PC-3 (cell line): ENCODE results near the gene SUGCT.

Experiments used
- EZH2 ChIP-seq: fragments of 300-600 bp; sonication (generic); IDR thresholded peaks from one replicate; pipeline ENCODE4 v1.6.1; 2017; ENCODE audit warnings: antibody characterized with exemption, mild to moderate bottlenecking, low read length; ENCODE audit not compliant: unreplicated experiment
- TF ChIP-seq, protein P1 (sequence below): fragments of 300-600 bp; sonication (generic); conservative IDR thresholded peaks from 2 replicates; pipeline ENCODE4 v1.5.1; 2017; ENCODE audit warnings: antibody characterized with exemption, low read depth, mild to moderate bottlenecking, low read length

DNA sequence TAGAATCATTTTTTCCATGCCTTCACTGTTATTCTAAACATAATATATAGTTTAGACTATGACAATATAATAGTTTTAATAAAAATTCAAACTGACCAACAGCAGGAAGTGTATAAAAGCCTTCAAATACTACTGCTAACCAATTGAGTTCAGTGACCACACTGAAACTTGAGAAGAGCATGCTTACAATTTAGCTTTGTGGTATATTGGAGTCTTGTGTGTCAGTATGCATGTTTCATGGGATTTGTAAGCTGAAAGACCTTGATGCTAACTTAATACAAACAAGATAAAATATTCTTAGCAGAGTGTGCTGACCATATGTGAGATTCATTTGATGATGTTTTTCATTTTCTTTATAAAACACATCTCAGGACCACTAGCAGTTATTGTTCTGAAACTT lies 395.5 kb downstream of the SUGCT start:
- TF ChIP-seq EZH2, result no peak
- TF ChIP-seq, protein P1, sequence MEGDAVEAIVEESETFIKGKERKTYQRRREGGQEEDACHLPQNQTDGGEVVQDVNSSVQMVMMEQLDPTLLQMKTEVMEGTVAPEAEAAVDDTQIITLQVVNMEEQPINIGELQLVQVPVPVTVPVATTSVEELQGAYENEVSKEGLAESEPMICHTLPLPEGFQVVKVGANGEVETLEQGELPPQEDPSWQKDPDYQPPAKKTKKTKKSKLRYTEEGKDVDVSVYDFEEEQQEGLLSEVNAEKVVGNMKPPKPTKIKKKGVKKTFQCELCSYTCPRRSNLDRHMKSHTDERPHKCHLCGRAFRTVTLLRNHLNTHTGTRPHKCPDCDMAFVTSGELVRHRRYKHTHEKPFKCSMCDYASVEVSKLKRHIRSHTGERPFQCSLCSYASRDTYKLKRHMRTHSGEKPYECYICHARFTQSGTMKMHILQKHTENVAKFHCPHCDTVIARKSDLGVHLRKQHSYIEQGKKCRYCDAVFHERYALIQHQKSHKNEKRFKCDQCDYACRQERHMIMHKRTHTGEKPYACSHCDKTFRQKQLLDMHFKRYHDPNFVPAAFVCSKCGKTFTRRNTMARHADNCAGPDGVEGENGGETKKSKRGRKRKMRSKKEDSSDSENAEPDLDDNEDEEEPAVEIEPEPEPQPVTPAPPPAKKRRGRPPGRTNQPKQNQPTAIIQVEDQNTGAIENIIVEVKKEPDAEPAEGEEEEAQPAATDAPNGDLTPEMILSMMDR, result no peak
